ENCODE data around the gene SIRT4.

SIRT4 gene

DNA sequence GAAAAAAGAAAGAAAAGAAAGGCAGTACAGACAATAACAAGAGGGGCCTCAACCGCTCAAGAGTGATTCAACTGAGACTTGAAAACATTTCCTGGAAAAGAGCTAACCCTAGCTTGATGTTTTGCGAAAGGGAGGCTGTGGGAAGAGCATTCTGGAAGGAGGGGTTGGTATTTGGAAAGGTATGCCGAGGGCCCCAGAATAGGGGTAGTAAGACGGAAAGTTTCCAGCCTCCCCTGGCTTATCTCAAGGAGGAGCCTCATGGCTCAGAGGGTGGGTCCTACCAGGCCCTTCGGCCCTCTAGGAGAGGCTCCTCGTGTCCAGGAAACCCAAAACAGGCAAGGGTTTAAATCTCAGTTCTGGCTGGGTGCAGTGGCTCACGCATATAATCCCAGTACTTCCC is 18.8 kb upstream of the SIRT4 start:
- no peak for TF ChIP-seq CTCF (IDR thresholded peaks at IDR 0.05; ENCODE audit: low read depth, low read length, missing control alignments)
- no peak overlapping the region for H3K4me3 ChIP-seq (replicated peaks; ENCODE audit: low read depth, low read length)
- no peak for DNase-seq (ENCODE audit: extremely low read depth, low read depth)

- DNase-seq (ENCODE audit: extremely low read depth, low read depth), result no peak
- no peak for TF ChIP-seq CTCF (IDR thresholded peaks at IDR 0.05; ENCODE audit: low read depth, low read length, missing control alignments)
- H3K4me3 ChIP-seq (replicated peaks; ENCODE audit: low read depth, low read length), result no peak overlapping the region
These were observed 17.7 kb upstream of the SIRT4 start for GRCh38 chr12:120284381-120284780.

GRCh38 chr12:120286768-120287490 is 15.2 kb upstream of the SIRT4 start:
- no peak overlapping the region for H3K4me3 ChIP-seq (replicated peaks; ENCODE audit: low read depth, low read length)
- no peak for TF ChIP-seq CTCF (IDR thresholded peaks at IDR 0.05; ENCODE audit: low read depth, low read length, missing control alignments)
- no peak for DNase-seq (ENCODE audit: extremely low read depth, low read depth)

DNA sequence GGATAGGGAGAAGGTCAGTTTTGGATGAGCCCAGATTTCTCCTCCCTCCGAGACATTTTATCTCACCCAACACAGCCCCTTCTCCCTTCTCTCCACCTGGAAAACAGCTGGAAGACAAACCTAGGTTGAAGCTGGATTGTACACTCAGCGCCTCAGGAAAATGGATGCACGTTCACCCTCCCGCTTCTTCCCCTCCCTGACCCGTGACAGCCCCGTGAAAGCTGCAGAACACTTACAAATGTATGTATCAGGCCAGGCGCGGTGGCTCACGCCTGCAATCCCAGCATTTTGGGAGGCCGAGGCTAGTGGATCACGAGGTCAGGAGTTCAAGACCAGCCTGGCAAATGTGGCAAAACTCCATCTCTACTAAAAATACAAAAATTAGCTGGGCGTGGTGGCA is 14.6 kb upstream of the SIRT4 start:
- DNase-seq (ENCODE audit: extremely low read depth, low read depth), result no peak
- H3K4me3 ChIP-seq (replicated peaks; ENCODE audit: low read depth, low read length), result no peak overlapping the region
- no peak for TF ChIP-seq CTCF (IDR thresholded peaks at IDR 0.05; ENCODE audit: low read depth, low read length, missing control alignments)

DNA sequence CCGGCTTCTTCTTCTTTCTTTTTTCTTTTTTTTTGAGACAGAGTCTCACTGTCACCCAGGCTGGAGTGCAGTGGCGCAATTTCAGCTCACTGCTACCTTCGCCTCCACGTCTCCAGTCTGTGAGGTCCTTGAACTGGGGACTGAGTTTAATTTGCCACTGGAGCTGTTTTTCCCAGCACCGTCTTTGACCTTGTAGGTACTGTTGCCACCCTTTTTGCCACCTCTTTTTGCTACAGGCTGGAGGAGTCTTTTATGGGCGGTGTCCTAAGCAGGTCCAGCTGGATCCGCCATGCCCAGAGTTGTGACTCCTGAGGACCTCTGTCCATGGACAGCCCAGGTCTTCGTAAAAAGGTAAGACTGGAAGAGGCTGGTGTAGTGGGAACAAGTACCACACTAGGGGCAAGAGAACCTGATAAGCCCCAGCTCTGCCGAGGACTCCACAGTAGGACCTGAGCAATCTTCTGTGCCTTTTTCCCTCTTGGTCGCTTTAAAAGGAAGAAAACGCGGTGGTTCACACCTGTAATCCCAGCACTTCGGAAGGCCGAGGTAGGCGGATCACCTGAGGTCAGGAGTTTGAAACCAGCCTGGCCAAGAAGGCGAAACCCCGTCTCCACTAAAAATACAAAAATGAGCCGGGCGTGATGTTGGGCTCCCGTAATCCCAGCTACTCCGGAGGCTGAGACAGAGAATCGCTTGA is 11.4 kb upstream of the SIRT4 start:
- H3K4me3 ChIP-seq (replicated peaks; ENCODE audit: low read depth, low read length), result peak overlapping the region; percentile 28
- TF ChIP-seq CTCF (IDR thresholded peaks at IDR 0.05; ENCODE audit: low read depth, low read length, missing control alignments), result no peak
- DNase-seq (ENCODE audit: extremely low read depth, low read depth), result no peak

DNA sequence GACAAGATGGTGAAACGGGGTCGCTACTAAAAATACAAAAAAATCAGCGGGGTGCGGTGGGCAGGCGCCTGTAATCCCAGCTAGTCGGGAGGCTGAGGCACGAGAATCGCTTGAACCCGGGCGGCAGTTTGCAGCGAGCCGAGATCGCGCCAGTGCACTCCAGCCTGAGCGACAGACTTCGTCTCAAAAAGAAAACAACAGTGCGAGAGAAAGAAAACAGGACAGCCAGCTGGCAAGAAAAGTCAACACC is 9.8 kb upstream of the SIRT4 start:
- DNase-seq (ENCODE audit: extremely low read depth, low read depth), result no peak
- peak overlapping the region; percentile 46 for H3K4me3 ChIP-seq (replicated peaks; ENCODE audit: low read depth, low read length)
- no peak for TF ChIP-seq CTCF (IDR thresholded peaks at IDR 0.05; ENCODE audit: low read depth, low read length, missing control alignments)

All from HFF-Myc (cell line).